Endothelial cell (in vitro differentiated cells): ENCODE data around the gene SRCAP. TPM values are rescaled to one million over a fixed set of nuclear protein-coding genes. Genes with fewer than 3 reads are reported as not detected.
A peak's percentile ranks its signal among the peaks of the same experiment; 100 is the strongest.
"Not testable (repeated sequence)": the region's sequence is repeated elsewhere in the genome, so short reads cannot be mapped to it uniquely, and the experiment has no call there.

ENCODE experiments used
- DNase-seq: peaks from one replicate; pipeline ENCODE4 v3.0.0; 2021; ENCODE audit warnings: low spot score
- H3K27ac Mint-ChIP-seq: one replicate; pipeline ENCODE4 v1.8.0; 2021; ENCODE audit warnings: mixed read lengths, inconsistent platforms; ENCODE audit not compliant: unreplicated experiment
- H3K27me3 Mint-ChIP-seq: one replicate; pipeline ENCODE4 v1.8.0; 2021; ENCODE audit warnings: mild to moderate bottlenecking, moderate library complexity, mixed read lengths, inconsistent platforms; ENCODE audit not compliant: unreplicated experiment
- H3K36me3 Mint-ChIP-seq: one replicate; pipeline ENCODE4 v1.8.0; 2021; ENCODE audit warnings: mild to moderate bottlenecking, low read depth, mixed read lengths, inconsistent platforms; ENCODE audit not compliant: unreplicated experiment
- H3K4me1 Mint-ChIP-seq: one replicate; pipeline ENCODE4 v1.8.0; 2021; ENCODE audit warnings: mild to moderate bottlenecking, mixed read lengths, inconsistent platforms; ENCODE audit not compliant: unreplicated experiment
- H3K4me3 Mint-ChIP-seq: one replicate; pipeline ENCODE4 v1.8.0; 2021; ENCODE audit warnings: mild to moderate bottlenecking, mixed read lengths, inconsistent platforms; ENCODE audit not compliant: unreplicated experiment
- H3K9me3 Mint-ChIP-seq: one replicate; pipeline ENCODE4 v1.8.0; 2021; ENCODE audit warnings: mixed read lengths, inconsistent platforms; ENCODE audit not compliant: unreplicated experiment
- CTCF ChIP-seq: fragments of 200-600 bp; sonication (generic); IDR thresholded peaks from one replicate; pipeline ENCODE4 v1.5.0; 2021; ENCODE audit warnings: antibody characterized with exemption; ENCODE audit not compliant: unreplicated experiment
- total RNA-seq: library from RNA; stranded (reverse); fragmentation: NEBNext Ultra II Directional; extraction: Animal tissue kit (Norgen Biotek cat#: 25700); gene quantifications from one replicate; pipeline ENCODE4 v1.2.1, GENCODE V29; 2021; ENCODE audit not compliant: unreplicated experiment

Gene SRCAP
- total RNA-seq, 1 donor from 2014 or later: 62.2 TPM

- Mint-ChIP-seq H3K27ac (peak overlapping the region; percentile 99), H3K4me1 (peaks cover 10% of the 10 kb centered on the region), H3K4me3 (peak overlapping the region; percentile 15), H3K9me3 (no peaks in the 10 kb centered on the region), H3K27me3 (peaks cover 18% of the 10 kb centered on the region), H3K36me3 (peaks cover 20% of the 10 kb centered on the region)
- no peak for DNase-seq
- TF ChIP-seq CTCF: no peak
Measured at GRCh38 chr16:30700491-30700890, 1.5 kb downstream of the SRCAP start.

- Mint-ChIP-seq H3K27me3 (peaks cover 20% of the 10 kb centered on the region), H3K36me3 (peaks cover 20% of the 10 kb centered on the region), H3K4me3 (peak overlapping the region; percentile 15), H3K4me1 (peaks cover 10% of the 10 kb centered on the region), H3K9me3 (no peaks in the 10 kb centered on the region), H3K27ac (no peak overlapping the region)
- no peak for TF ChIP-seq CTCF
- no peak for DNase-seq
Measured at GRCh38 chr16:30700971-30701370, 2.0 kb downstream of the SRCAP start.

DNA sequence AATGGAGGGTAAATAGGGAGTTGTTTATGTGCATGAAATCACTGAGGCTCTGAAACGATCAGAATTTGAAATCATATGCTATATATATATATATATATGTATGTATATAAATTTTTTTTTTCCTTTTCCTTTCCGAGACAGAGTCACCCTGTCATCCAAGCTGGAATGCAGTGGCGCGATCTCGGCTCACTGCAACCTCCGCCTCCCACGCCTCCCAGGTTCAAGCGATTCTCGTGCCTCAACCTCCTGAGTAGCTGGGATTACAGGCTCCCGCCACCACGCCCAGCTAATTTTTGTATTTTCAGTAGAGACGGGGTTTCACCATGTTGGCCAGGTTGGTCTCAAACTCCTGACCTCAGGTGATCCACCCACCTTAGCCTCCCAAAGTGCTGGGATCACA lies 4.1 kb downstream of the SRCAP start:
- Mint-ChIP-seq H3K4me1 (peaks cover 10% of the 10 kb centered on the region), H3K4me3 (peak overlapping the region; percentile 59), H3K36me3 (peaks cover 35% of the 10 kb centered on the region)
- DNase-seq, H3K9me3 Mint-ChIP-seq, H3K27me3 Mint-ChIP-seq, H3K27ac Mint-ChIP-seq: not testable (repeated sequence)

GRCh38 chr16:30703971-30704370 lies 5.0 kb downstream of the SRCAP start:
- DNase-seq: no peak
- H3K4me1 Mint-ChIP-seq: peaks cover 10% of the 10 kb centered on the region
- no peak for TF ChIP-seq CTCF
- no peak overlapping the region for H3K4me3 Mint-ChIP-seq
- peaks cover 8% of the 10 kb centered on the region for H3K27me3 Mint-ChIP-seq
- H3K27ac Mint-ChIP-seq: no peak overlapping the region
- H3K9me3 Mint-ChIP-seq: no peaks in the 10 kb centered on the region
- H3K36me3 Mint-ChIP-seq: peaks cover 36% of the 10 kb centered on the region

DNA sequence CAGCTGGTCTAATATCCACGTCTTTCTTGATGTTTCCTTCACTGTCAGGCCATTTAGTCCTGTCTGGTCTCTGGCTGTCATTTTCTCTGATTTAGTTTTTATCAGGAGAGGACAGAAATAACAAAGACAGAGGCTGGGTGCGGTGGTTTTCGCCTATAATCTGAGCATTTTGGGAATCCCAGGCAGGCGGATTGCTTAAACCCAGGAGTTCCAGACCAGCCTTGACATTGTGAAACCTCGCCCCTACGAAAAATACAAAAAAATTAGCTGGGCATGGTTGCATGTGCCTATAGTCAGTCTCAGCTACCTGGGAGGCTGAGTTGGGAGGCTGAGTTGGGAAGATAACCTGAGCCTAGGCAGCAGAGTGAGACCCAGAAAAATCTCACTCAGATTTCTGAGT lies 7.1 kb downstream of the SRCAP start:
- Mint-ChIP-seq H3K27ac (no peak overlapping the region), H3K36me3 (peaks cover 45% of the 10 kb centered on the region), H3K4me3 (no peak overlapping the region), H3K4me1 (peaks cover 9% of the 10 kb centered on the region), H3K9me3 (no peaks in the 10 kb centered on the region), H3K27me3 (peaks cover 2% of the 10 kb centered on the region)
- no peak for TF ChIP-seq CTCF
- no peak for DNase-seq

GRCh38 chr16:30710971-30711370 lies 12.0 kb downstream of the SRCAP start:
- Mint-ChIP-seq H3K36me3 (peaks cover 74% of the 10 kb centered on the region), H3K27ac (no peak overlapping the region), H3K4me3 (peak overlapping the region; percentile 18), H3K4me1 (peaks cover 13% of the 10 kb centered on the region), H3K27me3 (peaks cover 6% of the 10 kb centered on the region), H3K9me3 (no peaks in the 10 kb centered on the region)
- no peak for TF ChIP-seq CTCF
- no peak for DNase-seq
